NCI-H510A treated with DMSO at 0.1 percent for 48 hours (cell line): ENCODE results near the gene KDM4B.

Experiments used
- DNase-seq: peaks from one replicate; lab custom pipeline; 2025; lab: John Stamatoyannopoulos, UW

The KDM4B gene

DNA sequence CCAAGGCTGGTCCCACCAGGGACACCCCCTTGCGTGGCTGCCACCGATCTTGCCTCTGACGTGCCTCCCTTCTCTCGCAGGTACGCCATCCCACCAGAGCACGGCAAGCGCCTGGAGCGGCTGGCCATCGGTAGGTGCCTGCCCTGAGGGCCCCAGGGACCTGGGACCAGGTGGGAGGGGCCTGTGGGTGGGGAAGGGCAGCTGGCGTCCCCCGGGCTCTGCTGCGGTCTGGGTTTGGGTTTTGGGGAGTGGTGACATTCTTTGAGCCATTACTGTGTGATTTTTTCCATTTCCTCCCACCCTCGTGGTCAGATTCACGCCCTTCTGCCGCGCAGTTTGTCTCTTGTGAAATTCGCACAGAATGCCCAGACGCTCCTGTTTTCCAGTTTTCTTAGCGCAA lies 102.0 kb downstream of the KDM4B start:
- DNase-seq: no peak

DNA sequence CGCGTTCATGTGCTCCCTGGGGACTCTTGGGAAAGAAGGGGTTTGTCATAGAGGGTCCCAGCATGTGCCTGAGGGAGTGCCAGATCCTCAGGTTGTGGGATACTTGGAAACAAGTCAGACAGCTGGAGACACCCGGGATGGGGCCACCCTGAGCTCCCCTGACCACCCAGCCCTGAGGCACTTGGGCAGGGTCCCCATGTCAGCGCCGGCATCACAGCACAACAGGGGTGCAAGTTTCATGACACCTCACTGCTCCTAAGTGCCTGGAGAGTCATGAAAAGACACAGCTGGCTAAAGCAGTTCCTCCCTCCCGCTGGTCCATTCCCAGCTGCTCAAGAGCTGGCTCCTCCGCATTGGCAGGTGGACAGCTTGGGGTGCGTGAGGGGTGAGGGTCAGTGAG lies 102.7 kb downstream of the KDM4B start:
- DNase-seq: no peak

DNA sequence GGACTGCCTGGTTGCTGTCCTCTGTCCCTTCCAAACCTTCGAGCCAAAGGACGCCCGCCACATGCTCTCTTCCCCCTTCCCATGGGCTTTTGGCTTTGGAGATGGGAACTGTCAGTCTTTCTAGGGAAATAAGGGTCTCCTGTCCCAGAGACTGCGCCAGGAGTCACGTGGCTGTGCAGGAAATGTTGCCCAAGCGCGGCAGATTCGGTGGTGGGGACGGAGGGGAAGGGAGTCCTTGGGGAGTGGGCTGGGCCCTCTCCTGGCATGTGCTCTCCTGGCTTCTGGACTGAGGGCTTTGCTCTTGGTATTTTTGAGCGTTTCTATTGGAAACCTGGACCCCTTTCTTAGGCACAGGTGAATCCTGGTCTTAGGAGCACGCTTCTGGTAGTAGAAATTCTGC lies 103.2 kb downstream of the KDM4B start:
- DNase-seq: no peak

DNA sequence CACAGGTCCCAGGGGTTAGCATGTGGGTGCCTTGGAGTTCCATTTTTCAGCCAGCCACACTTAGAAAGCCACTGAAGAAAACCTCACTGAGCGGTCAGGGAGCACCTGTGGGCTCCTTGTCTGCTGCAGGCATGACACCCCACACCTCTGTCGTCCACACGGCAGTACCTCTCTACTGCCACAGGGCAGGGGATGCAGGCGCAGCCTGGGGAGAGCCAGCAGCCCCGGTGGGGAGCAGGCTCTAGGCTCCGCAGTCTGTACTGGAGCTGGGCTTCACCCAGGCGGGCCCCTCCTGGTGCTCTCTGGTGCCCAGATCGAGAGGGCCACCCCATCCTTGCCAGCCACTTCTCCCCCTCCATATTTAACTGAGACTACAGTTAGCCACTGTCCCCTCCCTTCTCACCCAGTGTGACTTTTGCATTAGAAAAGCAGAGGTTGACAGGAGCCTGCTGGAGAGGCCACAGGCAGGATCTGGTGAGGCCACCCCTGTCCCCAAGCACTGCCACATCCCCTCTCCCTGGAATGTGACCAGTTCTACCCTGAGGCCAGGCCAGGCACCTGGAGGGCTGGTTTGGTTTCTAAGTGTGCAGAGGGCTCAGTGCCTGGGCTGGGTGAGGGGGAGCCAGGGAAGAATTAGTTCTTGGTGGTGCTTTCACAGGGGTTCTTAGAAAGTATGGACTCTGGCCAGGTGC lies 104.4 kb downstream of the KDM4B start:
- DNase-seq: no peak

DNA sequence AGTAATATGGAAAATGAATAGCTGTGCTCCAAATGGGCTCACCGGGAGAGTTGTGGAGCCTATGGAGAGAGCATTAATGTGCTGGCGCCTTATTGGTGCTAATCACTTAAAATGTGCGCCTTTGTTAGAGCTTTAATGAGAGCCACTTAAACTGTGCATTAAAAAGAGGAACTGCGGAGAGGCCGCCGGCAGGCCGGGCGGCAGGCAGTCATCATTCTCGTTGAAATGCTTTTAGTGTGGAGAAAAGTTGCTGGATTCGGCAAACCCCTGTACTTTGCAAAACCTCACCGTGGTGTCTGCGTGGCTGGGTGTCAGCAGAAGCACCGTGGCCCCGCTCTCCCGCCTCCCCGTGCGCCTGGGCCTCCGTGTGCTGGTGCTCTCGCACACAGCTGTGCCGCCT lies 105.5 kb downstream of the KDM4B start:
- DNase-seq: no peak

DNA sequence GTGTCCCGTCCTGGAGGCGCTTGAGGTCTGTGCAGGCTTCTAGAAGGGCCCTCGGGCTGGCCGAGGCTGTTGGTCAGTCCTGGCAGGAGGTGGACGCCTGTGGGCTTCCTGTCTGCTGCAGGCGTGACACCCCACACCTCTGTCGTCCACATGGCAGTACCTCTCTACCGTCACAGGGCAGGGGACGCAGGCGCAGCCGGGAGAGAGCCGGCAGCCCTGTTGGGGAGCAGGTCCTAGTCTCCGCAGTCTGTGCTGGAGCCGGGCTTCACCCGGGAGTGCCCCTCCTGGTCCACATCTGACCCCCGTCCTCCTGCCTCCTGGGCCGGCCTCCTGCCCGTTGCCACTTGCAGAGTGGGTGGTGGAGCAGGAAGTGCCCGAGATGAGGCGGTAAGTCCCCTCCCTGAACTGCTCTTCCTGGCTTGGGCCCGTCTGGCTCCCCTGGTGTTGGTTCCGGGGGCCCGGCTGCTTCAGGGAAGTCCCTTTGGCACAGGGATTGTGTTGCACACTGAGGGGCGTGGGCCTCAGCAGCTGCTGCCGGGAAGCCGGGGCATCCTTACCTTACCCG lies 106.0 kb downstream of the KDM4B start:
- no peak for DNase-seq

DNA sequence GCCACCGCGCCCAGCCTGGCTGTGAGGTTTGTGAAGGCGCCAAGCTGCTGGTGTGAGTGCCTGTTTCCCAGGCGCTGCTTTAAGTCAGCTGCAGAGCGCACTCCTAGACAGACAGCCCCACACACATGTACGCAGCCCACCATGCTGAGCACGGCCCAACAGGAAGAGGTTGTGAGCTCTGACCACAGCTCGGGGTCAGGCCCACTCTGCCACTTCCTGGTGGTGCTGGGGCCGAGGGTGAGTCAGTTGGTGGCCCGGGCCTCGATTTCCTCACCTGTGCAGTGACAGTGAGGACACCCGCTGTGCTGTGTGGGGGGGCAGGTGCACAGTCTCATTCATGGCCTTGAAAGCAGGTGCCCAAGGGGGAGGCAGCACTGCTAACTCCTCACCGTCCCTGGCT lies 106.7 kb downstream of the KDM4B start:
- DNase-seq: no peak

DNA sequence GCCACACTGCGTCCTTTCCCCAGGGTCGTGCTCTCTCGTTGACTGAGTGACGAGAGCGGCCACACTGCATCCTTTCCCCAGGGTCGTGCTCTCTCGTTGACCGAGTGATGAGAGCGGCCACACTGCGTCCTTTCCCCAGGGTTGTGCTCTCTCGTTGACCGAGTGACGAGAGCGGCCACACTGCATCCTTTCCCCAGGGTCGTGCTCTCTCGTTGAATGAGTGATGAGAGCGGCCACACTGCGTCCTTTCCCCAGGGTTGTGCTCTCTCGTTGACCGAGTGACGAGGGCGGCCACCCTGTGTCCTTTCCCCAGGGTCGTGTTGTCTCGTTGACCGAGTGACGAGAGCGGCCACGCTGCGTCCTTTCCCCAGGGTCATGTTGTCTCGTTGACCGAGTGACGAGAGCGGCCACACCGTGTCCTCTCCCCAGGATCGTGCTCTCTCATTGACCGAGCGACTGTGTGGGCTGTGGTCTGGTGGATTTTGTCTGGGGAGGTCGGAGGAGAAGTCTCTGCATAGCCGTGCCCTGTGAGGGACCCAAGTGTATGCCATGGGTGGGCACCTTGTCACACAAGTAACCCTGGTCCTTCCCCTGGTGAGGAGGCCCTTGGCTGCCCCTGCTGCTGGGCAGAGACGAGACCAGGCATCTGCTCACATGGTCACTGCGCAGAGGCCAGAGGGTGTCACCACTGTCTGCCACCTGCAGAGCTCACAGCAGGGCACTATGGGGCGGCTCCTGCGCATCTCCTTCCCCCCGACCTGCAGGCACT lies 107.7 kb downstream of the KDM4B start:
- DNase-seq: no peak

DNA sequence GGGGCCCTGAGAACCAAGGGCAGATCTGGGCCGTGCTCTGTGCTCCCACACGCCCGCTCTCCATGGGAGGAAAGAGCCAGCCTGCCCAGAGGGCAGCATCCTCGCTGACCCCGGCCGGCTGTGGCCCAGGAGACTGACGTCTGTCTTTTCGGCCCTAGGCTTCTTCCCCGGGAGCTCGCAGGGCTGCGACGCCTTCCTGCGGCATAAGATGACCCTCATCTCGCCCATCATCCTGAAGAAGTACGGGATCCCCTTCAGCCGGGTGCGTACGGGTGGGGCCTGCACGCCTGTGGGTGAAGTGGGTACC lies 108.2 kb downstream of the KDM4B start:
- DNase-seq: no peak

DNA sequence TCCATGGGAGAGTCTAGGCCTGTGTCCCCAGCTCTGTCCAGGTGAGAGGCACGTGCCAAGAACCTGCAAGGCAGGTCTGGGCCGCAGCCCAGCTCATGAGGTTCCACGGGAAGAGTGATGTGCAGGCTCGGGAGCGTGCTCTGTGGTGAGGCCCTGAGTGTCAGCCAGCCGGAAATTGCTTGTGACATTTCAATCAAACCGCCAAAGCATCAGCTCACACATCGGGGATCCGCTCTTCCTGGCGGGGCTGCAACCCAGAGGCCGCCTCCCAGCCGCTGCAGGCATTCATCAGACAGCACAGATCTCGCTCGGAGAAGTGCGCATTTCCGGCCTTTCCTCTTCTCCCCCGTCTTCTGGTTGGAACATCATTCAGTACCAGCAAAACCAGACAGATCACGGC lies 109.3 kb downstream of the KDM4B start:
- no peak for DNase-seq

DNA sequence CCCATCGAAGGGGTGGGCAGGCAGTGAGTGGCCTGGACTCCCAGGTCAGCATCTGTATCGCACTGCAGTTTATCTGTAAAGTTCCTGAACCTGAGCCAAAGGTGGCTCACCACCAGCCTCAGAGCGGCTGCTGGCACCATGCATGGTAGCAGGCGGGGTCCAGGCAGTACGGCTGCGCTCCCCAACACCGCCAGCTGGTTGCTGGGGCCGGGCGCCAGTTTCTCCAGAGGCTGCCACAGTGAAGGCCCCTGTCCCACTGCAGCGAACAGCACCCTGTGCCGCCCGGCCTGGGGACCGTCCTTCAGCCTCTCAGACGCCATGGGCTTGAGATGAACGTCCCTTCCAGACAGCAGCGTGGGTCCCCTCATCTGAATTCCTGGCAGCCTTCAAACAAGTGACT lies 109.8 kb downstream of the KDM4B start:
- no peak for DNase-seq

DNA sequence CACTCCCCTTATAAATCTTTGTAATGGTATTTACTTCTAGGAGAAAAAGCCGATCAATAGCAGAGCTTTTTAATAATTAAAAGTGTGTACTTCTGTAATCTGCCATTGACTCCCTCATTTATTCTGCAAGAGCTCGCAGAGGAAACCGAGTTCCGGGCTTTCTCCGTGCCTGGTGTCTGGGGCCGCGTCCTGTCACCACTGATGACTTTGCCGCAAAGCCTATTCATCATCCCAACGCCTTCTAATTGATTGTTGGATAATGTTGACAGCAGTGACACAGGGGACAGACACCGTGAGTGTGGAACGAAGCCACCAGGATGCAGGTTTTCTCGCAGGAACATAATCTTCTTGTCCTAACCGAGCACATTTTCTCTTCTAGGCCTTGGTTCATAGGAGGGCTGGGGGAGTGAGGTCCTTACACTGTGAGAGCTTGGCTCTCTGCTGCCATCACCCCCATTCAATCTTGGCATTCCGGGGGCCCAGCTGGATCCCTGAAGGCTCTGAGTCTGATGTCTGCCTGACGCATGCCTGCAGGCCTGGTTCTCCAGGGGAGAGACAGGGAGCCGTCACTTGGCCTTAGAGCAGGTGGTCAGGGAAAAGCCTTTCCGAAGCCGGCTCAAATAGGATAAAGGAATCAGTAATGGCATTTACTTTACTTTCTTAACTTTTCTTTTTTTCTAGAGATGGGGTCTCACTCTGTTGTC lies 110.3 kb downstream of the KDM4B start:
- DNase-seq: no peak

DNA sequence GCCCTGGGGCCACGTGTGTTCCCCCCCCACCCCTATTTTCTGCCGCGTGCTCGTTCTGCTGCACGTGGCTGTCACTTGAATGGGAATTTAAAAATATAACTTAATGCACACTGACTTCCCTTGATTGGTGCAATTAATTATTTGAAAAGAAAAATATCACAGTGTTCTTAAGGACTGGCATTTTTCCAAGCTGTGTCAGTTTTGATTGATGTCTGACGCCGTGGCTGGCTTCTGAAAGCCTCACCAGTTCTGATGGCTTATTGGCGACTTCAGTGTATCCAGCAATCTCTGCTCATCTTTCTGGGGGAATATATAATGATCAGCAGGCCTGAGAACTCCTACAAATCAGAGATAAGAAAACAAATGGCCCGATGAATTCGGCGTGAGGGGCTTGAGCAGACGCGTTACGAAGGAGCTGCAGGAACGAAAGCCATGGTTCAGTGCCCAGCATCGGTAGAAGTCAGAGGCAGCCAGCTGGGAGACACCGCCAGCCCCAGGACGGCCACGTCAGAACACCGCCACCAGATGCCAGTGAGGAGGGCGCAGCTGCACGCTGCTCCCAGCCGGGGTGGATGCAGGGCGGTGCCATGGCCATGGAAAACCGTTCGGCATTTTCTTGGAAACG lies 111.2 kb downstream of the KDM4B start:
- DNase-seq: peak; percentile 82

DNA sequence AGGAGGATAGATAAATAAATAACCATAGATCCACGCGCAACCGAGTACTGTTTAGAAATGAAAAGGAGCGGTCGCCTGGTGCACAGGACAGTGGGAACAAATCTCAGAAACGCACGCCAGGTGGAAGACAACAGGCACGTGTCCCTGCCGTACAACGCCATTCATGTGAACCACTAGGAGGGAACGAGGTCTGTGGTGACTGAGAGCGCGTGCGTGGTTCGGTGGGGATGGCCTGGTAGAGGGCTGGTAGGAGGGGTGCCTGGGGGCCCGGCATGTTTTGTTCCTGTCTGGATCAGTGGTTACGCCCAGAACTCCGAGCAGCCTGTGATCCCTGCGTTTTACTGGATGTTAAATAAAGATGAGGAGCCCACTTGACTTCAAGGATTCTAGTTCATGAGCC lies 111.9 kb downstream of the KDM4B start:
- DNase-seq: no peak

DNA sequence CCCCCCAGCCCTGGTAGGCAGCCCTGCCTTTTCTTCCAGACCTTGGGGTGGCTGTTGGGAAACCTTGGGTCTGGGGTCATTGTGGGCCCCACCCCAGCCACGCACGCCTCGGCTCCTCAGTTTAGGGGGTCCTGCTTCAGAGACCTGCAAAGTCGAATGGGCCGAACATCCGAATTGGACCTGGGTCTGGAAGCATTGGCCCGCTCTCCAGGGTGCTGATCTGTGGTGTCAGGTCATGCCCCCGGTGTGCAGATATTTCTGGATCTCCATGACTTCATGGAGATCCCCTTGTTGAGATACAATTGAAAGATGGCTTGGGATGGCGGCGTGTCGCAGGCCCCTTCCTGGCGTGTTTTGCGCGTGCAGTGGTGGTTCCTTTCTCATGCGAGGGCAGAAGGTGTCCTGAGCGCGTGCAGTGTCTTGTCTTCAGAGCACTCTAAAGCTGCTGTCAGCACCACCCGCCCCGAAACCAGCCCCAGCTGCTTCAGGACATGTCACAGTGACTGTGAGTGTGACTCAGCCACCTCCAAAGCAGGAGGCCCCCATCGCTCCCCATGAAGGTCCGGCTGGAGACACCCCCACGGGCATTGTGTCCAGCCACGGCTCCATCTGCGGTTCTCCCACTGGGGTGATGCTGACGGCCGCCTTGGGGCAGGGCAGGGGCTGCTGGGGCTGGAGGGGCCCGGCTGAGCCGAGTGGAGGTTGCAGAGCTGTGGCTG lies 112.7 kb downstream of the KDM4B start:
- no peak for DNase-seq

DNA sequence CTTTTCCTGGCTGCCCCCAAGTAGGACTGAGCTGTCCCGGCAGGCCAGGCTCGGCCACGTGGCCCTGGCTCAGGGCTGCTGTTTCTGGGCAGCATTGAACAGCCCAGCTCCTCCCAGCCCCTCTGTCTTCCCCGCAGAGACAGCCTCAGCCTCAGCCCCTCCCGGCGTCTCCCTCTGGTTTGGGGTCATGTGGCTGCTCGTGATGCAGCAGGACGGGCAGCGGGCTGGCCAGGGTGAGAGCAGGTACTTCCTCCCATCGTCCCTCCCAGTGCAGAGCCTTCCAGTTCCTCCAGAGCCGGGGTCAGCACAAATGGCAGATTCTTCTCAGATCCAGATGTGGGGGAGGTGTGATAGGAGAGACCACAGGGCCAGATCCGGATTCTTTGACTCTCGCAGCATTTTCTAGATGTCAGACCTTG lies 114.6 kb downstream of the KDM4B start:
- DNase-seq: no peak

DNA sequence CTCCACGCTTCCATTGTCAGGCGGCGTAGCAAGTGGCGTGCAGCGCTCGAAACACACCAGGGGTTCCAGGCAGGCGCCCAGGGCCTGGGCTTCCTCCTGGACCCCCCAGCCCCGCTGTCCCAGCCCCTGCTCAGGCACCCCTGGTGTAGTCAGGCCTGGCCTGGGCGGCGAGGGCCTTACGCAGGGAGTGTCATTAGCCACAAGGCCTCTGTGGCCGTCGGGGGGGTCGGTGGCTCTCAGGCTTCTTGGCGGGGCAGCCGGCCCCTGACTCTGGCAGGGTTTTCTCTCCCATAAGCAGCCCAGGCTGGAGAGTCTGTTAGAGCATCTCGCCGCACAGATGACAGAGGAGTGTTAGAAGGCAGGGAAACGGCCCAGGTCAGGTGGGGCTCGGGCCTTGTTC lies 116.7 kb downstream of the KDM4B start:
- no peak for DNase-seq

DNA sequence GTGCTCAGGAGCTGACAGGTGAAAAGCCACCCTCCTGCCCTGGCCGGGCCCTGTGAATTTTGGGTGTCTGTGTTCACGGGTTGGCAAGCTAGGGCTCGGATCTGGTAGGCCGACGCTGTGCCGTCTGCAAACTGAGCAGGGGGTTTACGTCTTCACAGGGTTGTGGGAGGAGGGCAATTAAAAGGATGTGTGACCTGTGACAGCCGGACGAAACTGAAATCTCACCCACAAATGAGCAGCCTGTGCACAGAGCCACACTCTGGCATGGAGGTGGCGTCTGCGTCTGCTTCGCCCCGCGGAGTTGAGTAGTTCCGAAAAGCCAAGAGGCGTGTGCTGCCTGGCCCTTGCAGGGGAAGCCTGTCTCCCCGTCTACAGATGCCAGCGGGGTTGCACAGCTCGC lies 117.3 kb downstream of the KDM4B start:
- no peak for DNase-seq

DNA sequence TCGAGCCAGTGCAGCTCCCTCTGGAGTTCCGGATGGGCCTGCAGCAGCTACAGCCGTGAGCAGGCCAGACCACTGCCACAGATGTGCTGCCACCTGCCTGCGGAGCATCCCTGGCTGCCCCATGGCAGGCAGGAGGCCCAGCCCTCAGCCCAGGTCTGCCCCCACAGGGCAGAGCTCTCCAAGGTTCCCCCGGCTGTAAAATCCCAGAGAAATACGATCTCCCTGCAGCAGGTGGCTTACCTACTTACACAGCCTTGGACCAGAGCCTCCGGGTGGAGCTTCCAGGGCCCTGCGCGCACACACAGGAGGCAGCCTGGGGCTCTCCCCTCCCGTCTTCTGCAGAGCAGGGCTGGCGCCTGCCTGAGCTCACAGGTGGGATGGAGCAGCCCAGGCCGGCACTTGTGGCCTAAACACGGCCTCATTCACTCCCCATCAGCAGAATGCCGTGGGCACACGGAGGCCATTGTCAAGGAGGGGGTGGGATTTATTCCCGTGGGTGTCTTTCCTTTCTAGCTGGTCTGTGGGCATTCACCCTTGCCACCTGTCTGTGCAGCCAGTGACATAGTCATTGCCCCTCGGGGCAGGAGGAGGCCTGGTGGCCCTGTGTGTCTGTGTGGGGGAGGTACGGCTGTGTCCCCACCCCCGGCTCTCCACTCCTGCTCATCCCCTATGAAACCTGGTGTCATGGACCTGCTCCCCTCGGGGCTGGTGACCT lies 118.0 kb downstream of the KDM4B start:
- DNase-seq: peak; percentile 96

DNA sequence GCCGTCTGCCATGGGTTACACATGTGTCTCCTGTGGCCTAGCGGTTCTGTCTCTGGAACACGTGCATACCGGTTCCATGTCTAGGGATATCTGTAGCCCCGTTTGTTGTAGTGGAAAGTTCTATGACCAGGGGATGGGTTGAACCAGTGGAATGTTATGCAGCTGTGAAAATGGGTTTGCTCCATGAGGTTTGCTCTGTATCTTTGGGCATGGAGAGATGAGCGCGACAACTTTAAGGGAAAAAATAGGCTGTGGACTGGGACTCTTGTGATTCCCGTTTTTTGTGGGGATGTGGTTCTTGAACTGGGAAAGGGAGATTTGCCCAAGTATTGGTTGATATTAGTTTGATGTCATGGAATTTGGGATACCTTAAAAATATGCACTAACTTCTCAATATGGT lies 120.4 kb downstream of the KDM4B start:
- DNase-seq: no peak

DNA sequence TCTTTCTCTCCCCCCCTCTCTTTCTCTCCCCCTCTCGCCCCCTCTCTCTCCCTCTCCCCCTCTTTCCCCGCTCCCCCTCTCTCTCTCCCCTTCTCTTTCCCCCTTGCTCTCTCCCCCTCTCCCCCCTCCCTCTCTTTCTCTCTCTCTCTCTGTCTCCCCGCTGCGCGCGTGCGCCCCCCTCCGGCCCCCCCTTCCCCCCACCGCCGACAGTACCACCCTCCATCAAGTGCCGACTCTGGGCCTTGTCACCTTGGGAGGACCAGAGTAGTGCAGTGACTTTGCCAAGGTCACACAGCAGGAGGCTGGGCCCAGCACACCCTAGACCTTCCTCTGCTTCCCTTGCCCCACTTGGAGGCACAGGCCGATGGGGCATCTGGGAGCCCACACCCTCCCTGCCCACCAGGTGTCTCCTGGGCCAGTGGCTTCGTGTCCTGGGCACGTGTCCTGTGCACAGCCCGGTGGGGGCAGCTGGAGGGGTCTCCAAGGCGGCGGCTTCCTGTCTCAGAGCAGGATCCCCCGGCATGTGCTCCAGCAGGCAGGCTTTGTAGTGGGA lies 121.6 kb downstream of the KDM4B start:
- DNase-seq: no peak
